Calu3 (cell line): ENCODE measurements around the gene CENPB. TPM values are rescaled to one million over a fixed set of nuclear protein-coding genes. Genes with fewer than 3 reads are reported as not detected.

ENCODE experiments used
- BruUV-seq: library from RNA; stranded (reverse); fragments of 400-500 nt; replicated peaks from 2 replicates; lab custom pipeline; 2021; lab: Mats Ljungman, UMichigan
- CTCF ChIA-PET: fragments of 300-600 bp; sonication (Branson Sonifier 250); formaldehyde crosslinking; loops from one replicate; lab custom pipeline; 2022; ENCODE audit warnings: antibody characterized with exemption; lab: Charles Lee
- DNase-seq: peaks from one replicate; pipeline ENCODE4 v3.0.0; 2022
- H3K27ac Mint-ChIP-seq: one replicate; pipeline ENCODE4 v1.8.0; 2022; ENCODE audit warnings: mixed read lengths; ENCODE audit not compliant: unreplicated experiment
- H3K27me3 Mint-ChIP-seq: one replicate; pipeline ENCODE4 v1.8.0; 2022; ENCODE audit warnings: mixed read lengths; ENCODE audit not compliant: unreplicated experiment
- H3K36me3 Mint-ChIP-seq: one replicate; pipeline ENCODE4 v1.8.0; 2022; ENCODE audit warnings: mild to moderate bottlenecking, moderate library complexity, mixed read lengths; ENCODE audit not compliant: insufficient read depth, unreplicated experiment
- H3K4me1 Mint-ChIP-seq: one replicate; pipeline ENCODE4 v1.8.0; 2022; ENCODE audit warnings: mild to moderate bottlenecking, low read depth, mixed read lengths; ENCODE audit not compliant: unreplicated experiment
- H3K4me3 Mint-ChIP-seq: one replicate; pipeline ENCODE4 v1.8.0; 2022; ENCODE audit warnings: mild to moderate bottlenecking, low read depth, moderate library complexity, mixed read lengths; ENCODE audit not compliant: unreplicated experiment
- H3K9me3 Mint-ChIP-seq: one replicate; pipeline ENCODE4 v1.8.0; 2022; ENCODE audit warnings: low read depth, mixed read lengths; ENCODE audit not compliant: unreplicated experiment
- CTCF ChIP-seq: fragments of 200-600 bp; IDR thresholded peaks from one replicate; pipeline ENCODE4 v1.8.0; 2022; ENCODE audit warnings: antibody characterized with exemption; ENCODE audit not compliant: unreplicated experiment
- intact Hi-C: fragments of 100-400 bp; cut with micrococcal nuclease; formaldehyde crosslinking; loops from one replicate; pipeline ENCODE4 v1.10.0; 2022; ENCODE audit not compliant: unreplicated experiment
- total RNA-seq: library from RNA; stranded (reverse); gene quantifications from 2 replicates; pipeline ENCODE4 v1.2.3, GENCODE V29; 2022

The CENPB gene
- total RNA-seq, 1 experiment from 2014 or later, result 44.9 TPM

GRCh38 chr20:3788685-3789155, 2.2 kb upstream of the CENPB start:
- intact Hi-C loops, result no loop called here
- no peak overlapping the region for H3K4me3 Mint-ChIP-seq

DNA sequence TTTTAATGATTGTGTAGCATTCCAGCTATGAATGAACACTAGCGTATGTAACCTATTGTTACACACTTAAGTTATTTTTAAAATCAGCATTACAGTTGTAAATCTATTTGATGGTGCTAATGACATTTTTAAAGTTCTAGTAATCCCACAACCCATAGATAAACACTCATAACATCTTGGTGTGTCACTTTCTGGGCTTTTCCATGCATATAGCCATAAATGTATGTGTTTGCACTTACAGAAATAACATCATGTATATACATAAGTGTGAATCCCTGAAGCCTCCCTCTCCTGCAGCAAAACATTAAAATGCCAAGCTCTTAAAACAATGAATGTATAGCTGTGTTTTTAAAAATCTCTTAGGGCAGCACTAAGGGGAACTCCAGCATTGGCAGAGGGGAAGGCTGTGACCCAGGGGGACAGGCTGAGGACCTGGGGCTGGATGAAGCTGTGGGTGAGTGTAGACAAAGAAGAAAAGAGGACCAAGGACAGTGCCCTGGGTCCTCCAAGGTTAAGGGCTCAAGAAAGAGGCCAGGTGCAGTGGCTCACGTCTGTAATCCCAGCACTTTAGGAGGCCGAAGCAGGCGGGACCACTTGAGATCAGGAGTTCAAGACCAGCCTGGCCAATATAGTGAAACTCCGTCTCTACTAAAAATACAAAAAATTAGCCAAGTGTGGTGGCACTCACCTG, 929 bp upstream of the CENPB start:
- BruUV-seq, result no TSS peak
- intact Hi-C loops, result loop anchor here (2.0 kb wide), 1 partner anchor 33 kb away; the partner anchor contains the start of gene AP5S1
- Mint-ChIP-seq H3K27ac (no peak overlapping the region), H3K36me3 (peaks cover 23% of the 10 kb centered on the region), H3K9me3 (no peaks in the 10 kb centered on the region), H3K27me3 (no peaks in the 10 kb centered on the region), H3K4me1 (peaks cover 21% of the 10 kb centered on the region), H3K4me3 (no peak overlapping the region)
- no peak for TF ChIP-seq CTCF
- CTCF ChIA-PET, result interaction anchor here (1.0 to 3.2 kb wide), 4 partner anchors 9 to 67 kb away, joined by 3 to 25 read pairs (median 3); partner anchors contain the start of genes AP5S1 and CDC25B
- DNase-seq, result no peak

More at GRCh38 chr20:3788685-3789155, 2.2 kb upstream of the CENPB start:
- TF ChIP-seq CTCF, result no peak
- Mint-ChIP-seq H3K4me1 (peaks cover 12% of the 10 kb centered on the region), H3K36me3 (peaks cover 12% of the 10 kb centered on the region), H3K9me3 (no peaks in the 10 kb centered on the region), H3K27me3 (no peaks in the 10 kb centered on the region), H3K27ac (peak overlapping the region; percentile 39)
- no peak for DNase-seq
- CTCF ChIA-PET, result interaction anchor here (0.6 kb wide), 1 partner anchor 62 kb away, joined by 3 read pairs; no protein-coding TSS in a partner anchor
- BruUV-seq, result no TSS peak

DNA sequence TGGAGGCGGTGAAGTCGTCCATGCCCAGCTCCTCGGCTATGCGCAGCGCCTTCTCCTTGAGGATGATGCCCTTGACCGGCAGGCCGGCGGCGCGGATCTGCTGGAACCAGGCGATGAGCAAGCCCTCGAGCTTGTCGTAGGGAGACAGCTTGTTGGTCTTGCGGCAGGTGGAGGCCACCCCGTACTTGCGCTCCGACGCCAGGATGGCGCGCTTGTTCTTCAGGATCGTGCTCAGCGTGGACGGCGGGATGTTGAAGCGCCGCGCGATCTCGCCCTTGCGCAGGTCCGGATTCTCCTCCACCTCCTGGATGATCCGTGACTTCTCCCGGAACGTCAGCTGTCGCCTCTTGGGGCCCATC, 435 bp downstream of the CENPB start:
- no peak for DNase-seq
- H3K27me3 Mint-ChIP-seq, result no peaks in the 10 kb centered on the region
- intact Hi-C loops, result loop anchor here (2.0 kb wide), 1 partner anchor 35 kb away; the partner anchor contains the start of gene AP5S1

More for the DNA sequence above, 435 bp downstream of the CENPB start:
- Mint-ChIP-seq H3K4me1 (peaks cover 21% of the 10 kb centered on the region), H3K27ac (no peak overlapping the region), H3K36me3 (peaks cover 37% of the 10 kb centered on the region), H3K9me3 (no peaks in the 10 kb centered on the region), H3K4me3 (peak overlapping the region; percentile 50)
- no peak for TF ChIP-seq CTCF
- no TSS peak for BruUV-seq
- CTCF ChIA-PET, result interaction anchor here (0.6 to 3.2 kb wide), 3 partner anchors 27 to 61 kb away, joined by 3 to 25 read pairs (median 3); partner anchors contain the start of genes AP5S1 and MAVS
